ENCODE data around the gene GPA33. TPM values are rescaled to one million over a fixed set of nuclear protein-coding genes. Genes with fewer than 3 reads are reported as not detected.

GPA33 gene
- total RNA-seq, 1 donor from 2014 or later: 0.91 TPM

DNA sequence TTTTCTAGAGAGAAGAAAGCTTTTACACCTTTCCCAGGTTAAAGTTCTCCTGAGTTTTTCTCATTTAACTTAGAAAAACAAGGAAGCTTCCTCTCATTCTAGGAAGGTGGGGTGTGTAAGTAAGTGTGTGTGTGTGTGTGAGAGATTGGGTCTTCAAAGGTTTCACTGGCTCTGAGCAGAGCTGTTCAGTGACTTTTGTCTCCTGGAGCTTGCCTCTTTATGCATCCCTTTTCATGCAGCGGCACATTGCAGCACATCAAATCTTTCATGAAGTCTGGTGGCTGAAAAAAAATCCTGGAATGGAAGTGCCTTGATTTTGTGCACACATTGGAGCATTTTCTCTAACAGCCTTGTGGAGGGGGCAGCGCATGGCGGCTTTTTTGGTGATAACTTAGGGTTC is 3.4 kb downstream of the GPA33 start:
- Histone ChIP-seq H3K4me1 (peaks cover 32% of the 10 kb centered on the region), H3K27me3 (ENCODE audit: low read depth) (peaks cover 7% of the 10 kb centered on the region), H3K27ac (replicated peaks) (no peak overlapping the region), H3K4me3 (no peak overlapping the region), H3K36me3 (no peaks in the 10 kb centered on the region), H3K9me3 (replicated peaks) (no peaks in the 10 kb centered on the region)
- TF ChIP-seq, protein P1, sequence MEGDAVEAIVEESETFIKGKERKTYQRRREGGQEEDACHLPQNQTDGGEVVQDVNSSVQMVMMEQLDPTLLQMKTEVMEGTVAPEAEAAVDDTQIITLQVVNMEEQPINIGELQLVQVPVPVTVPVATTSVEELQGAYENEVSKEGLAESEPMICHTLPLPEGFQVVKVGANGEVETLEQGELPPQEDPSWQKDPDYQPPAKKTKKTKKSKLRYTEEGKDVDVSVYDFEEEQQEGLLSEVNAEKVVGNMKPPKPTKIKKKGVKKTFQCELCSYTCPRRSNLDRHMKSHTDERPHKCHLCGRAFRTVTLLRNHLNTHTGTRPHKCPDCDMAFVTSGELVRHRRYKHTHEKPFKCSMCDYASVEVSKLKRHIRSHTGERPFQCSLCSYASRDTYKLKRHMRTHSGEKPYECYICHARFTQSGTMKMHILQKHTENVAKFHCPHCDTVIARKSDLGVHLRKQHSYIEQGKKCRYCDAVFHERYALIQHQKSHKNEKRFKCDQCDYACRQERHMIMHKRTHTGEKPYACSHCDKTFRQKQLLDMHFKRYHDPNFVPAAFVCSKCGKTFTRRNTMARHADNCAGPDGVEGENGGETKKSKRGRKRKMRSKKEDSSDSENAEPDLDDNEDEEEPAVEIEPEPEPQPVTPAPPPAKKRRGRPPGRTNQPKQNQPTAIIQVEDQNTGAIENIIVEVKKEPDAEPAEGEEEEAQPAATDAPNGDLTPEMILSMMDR (IDR thresholded peaks at IDR 0.05; ENCODE audit: borderline replicate concordance): no peak
- intact Hi-C loops (cut with micrococcal nuclease): no loop called here
- DNase-seq: no peak

DNA sequence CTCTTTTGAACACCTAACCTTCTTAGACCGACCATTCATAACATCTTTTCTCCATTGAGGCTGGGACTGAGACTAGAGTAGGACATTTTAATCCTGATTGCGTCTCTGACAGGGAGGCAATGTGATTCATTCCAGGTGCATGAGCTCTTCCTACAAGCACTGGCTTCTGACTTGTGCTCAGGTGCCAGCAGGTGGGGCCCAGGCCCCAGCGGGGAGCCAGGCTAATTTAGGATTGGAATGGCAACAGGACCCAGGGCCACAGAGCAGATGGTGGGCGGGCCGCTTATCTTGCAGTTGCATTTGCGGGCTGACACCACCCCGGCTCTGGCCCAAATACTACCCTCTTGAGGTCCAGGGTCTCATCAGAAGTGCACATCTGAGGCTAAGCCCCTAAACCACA is 4.1 kb downstream of the GPA33 start:
- H3K9me3 ChIP-seq (replicated peaks): no peaks in the 10 kb centered on the region

DNA sequence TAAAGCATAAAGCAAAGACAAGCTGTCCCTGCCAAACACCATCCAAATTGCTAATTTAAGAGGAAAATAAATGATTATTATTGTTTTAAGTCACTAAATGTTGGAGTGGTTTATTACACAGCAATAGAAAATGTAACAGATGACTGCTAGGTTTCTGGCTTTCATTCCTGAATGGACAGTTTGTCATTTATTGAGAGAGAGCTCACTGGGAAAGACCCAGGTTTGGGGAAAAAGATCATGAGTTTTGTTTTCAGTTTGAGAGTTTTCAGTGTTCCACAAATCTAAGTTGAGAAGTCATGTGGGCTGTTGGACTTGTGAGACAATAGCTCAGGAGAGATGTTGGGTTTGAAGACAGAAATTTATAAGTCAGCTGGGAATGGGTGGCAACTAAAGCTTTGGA is 5.4 kb downstream of the GPA33 start:
- no peak overlapping the region for H3K27ac ChIP-seq (replicated peaks)
- intact Hi-C loops (cut with micrococcal nuclease): no loop called here

More for the DNA sequence above, 4.1 kb downstream of the GPA33 start:
- intact Hi-C loops (cut with micrococcal nuclease): no loop called here
- Histone ChIP-seq H3K36me3 (no peaks in the 10 kb centered on the region), H3K27ac (replicated peaks) (no peak overlapping the region), H3K4me1 (peaks cover 32% of the 10 kb centered on the region), H3K4me3 (no peak overlapping the region), H3K27me3 (ENCODE audit: low read depth) (peaks cover 14% of the 10 kb centered on the region)
- DNase-seq: no peak
- TF ChIP-seq, protein P1 (IDR thresholded peaks at IDR 0.05; ENCODE audit: borderline replicate concordance): no peak

DNA sequence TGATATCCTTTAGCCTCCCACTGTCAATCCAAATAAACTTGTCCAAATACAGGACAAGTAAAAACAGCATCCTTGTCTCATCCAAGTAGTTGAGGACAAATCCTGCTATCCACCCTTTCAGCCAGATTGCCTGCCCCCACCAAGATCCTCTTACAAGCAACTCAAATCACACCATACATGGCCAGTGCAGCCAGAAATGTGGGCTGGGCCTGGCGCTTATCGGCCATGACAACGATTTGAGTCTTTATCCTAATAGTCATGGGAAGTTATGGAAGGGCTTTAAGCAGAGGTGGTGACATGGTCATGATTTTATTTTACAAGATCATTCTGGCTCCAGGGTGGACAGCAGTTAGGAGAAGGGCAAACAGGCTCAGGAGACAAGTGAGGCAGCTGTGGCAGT is 6.3 kb downstream of the GPA33 start:
- peaks cover 23% of the 10 kb centered on the region for H3K27me3 ChIP-seq (ENCODE audit: low read depth)
- intact Hi-C loops (cut with micrococcal nuclease): no loop called here
- no peaks in the 10 kb centered on the region for H3K9me3 ChIP-seq (replicated peaks)
- H3K36me3 ChIP-seq: no peaks in the 10 kb centered on the region
- no peak overlapping the region for H3K4me3 ChIP-seq
- peak overlapping the region; percentile 32 for H3K27ac ChIP-seq (replicated peaks)
- no peak for DNase-seq
- TF ChIP-seq, protein P1 (IDR thresholded peaks at IDR 0.05; ENCODE audit: borderline replicate concordance): no peak
- peaks cover 32% of the 10 kb centered on the region for H3K4me1 ChIP-seq

More for the DNA sequence above, 5.4 kb downstream of the GPA33 start:
- peaks cover 23% of the 10 kb centered on the region for H3K27me3 ChIP-seq (ENCODE audit: low read depth)
- H3K4me3 ChIP-seq: no peak overlapping the region
- DNase-seq: no peak
- H3K9me3 ChIP-seq (replicated peaks): no peaks in the 10 kb centered on the region
- H3K4me1 ChIP-seq: peaks cover 32% of the 10 kb centered on the region
- TF ChIP-seq, protein P1 (IDR thresholded peaks at IDR 0.05; ENCODE audit: borderline replicate concordance): no peak
- no peaks in the 10 kb centered on the region for H3K36me3 ChIP-seq

DNA sequence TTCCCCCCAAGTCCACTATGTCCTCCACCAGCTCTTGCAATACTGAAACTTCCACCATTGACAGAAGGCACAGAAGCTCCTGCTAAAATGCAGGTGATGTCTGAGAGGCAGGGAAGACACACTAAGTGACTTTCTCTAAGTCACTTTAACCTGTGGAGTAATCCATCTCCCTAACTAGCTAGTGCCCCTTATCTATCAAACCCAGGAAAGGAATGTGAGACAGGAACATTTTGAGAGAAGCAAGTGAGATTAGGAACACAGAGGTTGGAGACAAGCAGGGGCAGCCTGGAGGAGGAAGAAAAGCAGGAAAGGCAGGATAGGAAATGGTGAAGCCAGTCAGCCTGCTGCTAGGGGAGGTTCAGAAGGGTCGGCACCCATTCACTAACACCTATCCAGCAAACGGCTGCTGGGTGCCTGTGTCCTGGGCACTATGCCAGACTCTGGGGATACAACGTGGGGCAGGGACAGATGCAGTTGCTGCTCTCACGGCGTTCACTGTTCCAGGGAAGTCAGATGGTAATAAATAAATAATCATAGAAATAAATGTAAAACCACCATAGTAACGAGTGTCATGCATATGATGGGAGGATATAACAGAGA is 7.0 kb downstream of the GPA33 start:
- intact Hi-C loops (cut with micrococcal nuclease): no loop called here
- H3K36me3 ChIP-seq: no peaks in the 10 kb centered on the region
- TF ChIP-seq, protein P1 (IDR thresholded peaks at IDR 0.05; ENCODE audit: borderline replicate concordance): no peak
- H3K27me3 ChIP-seq (ENCODE audit: low read depth): peaks cover 23% of the 10 kb centered on the region
- peaks cover 35% of the 10 kb centered on the region for H3K4me1 ChIP-seq
- H3K27ac ChIP-seq (replicated peaks): peak overlapping the region; percentile 32
- H3K4me3 ChIP-seq: no peak overlapping the region
- peak; percentile 34 for DNase-seq
- no peaks in the 10 kb centered on the region for H3K9me3 ChIP-seq (replicated peaks)

Data from left ventricle myocardium inferior (tissue), 1 donor.